GM12872 (cell line): ENCODE measurements around the gene KREMEN2.

Experiments used
- TF ChIP-seq, protein P1 (sequence below): IDR thresholded peaks from 3 replicates; pipeline ENCODE4 v1.5.1; 2011; ENCODE audit warnings: low read depth, mild to moderate bottlenecking, low read length, moderate library complexity; ENCODE audit not compliant: insufficient read depth

KREMEN2 gene

DNA sequence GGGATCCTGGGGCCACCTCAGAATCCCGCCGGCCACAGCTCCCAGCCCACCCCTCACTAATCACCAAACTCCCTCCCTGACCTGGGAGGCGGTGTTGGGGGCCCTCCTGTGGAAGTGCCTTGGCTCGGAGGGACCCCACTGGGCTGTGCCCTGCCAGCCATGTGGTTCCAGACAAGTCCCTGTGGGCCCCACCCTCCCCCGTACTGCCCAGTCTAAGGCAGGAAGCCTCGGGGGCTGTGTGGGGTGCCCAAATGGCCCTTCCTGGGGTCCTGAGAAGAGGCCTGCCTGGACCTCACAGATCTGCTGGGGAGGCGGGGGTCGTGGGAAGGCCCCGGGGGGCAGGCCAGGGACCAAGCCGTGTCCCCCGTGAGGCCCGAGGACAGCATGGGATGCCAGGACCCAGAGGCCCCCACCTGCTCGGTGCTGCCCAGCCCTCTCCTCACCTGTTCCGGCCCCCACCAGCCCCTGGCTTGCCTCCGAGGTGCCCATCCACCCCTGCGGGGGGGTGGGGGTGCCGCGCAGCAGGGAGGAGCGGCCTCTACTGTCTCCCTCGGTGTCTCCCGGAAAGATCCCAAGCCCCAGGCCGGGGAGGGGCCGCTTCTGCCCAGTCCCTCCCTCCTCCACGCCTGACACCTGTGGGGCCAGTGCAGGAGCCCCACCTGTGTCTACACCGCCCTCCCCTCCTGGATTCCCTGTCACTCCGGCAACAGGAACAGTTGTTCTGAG lies 9.3 kb upstream of the KREMEN2 start:
- TF ChIP-seq, protein P1, sequence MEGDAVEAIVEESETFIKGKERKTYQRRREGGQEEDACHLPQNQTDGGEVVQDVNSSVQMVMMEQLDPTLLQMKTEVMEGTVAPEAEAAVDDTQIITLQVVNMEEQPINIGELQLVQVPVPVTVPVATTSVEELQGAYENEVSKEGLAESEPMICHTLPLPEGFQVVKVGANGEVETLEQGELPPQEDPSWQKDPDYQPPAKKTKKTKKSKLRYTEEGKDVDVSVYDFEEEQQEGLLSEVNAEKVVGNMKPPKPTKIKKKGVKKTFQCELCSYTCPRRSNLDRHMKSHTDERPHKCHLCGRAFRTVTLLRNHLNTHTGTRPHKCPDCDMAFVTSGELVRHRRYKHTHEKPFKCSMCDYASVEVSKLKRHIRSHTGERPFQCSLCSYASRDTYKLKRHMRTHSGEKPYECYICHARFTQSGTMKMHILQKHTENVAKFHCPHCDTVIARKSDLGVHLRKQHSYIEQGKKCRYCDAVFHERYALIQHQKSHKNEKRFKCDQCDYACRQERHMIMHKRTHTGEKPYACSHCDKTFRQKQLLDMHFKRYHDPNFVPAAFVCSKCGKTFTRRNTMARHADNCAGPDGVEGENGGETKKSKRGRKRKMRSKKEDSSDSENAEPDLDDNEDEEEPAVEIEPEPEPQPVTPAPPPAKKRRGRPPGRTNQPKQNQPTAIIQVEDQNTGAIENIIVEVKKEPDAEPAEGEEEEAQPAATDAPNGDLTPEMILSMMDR: no peak

DNA sequence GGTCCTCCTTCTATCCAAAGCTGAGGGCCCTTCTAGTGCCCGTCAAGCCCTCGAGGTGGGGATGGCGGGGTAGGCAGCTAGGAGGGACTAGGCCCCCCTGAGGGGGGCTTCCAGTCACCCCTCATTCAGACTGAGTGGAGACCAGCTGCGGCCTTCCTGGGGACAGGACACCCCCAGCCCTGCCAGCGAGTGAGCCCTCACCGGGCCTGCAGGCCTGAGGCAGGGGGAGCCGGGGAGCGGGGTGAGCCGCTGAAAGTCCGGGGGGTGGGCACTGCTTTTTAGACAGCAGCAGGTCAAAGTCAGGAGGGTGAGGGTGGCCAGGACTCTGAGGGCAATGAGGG lies 8.7 kb upstream of the KREMEN2 start:
- TF ChIP-seq, protein P1: no peak

DNA sequence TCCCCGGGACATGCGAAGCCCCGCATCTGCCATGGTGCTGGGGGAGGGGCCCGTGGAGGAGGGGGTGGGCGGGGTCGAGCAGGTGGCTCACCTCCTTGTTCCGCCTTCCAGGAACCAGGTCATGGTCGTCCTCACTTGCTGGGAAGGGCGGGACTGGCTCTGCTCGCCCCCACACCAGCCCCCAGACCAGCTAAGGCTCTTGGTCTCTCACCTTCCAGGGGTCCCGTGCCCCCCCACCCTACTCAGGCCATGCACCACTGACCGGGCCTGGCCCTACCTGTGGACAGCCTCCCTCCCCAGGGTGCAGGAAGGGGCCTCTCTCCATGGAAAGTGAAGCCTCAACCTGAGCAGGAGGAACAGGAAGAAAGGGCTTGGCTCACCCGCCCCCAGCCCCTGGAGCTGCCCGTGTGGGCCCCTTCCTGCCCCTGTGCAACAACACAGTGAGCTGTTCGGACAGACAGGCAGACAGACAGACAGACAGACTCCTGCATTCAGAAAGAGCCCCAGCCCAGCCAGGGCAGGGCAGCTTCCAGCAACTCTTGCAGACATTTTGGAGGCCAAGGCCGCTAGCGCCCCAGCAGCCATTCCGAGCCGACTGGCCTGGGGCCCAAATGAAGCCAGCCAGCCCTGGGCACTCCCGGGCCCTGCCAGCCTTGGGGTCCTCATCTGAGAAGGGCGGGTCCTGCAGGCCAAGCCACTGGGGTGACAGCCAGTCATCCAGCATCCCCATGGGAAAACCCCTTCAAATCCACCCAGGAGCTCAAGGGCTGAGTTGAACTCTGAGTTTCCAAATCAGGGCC lies 8.1 kb upstream of the KREMEN2 start:
- TF ChIP-seq, protein P1: no peak

DNA sequence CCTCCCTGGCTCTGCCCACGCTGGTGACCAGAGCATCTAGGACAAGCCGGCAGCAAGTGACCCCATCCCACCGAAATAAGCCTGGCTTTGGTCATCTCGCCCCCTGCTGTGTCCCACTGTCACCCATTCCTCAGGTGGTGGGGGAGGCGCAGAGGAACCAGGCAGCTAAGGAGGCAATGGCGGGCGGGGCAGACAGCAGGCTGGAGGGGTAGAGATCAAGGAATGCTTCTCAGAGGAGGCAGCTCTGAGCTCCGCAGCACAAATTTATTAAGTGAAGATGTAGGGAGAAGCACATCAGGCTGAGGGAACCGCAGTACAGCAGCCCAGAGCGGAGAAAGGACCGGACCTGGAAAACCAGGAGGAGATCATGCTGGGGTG lies 7.5 kb upstream of the KREMEN2 start:
- TF ChIP-seq, protein P1: no peak

DNA sequence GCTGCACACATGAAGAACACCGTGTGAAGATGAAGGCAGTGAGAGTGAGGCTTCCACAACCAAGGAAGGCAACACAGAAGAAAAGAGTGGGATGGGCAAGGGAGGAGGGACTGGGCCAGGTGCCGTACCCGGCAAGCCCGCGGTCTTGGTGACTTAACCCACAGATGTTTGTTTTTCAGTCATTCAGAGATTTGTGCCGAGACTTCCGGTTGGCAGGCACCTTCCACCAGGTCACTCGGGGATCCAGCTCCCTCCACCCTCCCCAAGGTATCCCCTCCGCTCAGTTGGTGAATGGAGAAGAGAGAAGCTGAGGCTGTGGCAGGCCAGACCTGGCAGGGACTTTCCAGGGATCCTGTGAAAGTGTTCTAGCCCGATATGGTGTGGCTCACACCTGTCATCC lies 4.9 kb upstream of the KREMEN2 start:
- TF ChIP-seq, protein P1: no peak

DNA sequence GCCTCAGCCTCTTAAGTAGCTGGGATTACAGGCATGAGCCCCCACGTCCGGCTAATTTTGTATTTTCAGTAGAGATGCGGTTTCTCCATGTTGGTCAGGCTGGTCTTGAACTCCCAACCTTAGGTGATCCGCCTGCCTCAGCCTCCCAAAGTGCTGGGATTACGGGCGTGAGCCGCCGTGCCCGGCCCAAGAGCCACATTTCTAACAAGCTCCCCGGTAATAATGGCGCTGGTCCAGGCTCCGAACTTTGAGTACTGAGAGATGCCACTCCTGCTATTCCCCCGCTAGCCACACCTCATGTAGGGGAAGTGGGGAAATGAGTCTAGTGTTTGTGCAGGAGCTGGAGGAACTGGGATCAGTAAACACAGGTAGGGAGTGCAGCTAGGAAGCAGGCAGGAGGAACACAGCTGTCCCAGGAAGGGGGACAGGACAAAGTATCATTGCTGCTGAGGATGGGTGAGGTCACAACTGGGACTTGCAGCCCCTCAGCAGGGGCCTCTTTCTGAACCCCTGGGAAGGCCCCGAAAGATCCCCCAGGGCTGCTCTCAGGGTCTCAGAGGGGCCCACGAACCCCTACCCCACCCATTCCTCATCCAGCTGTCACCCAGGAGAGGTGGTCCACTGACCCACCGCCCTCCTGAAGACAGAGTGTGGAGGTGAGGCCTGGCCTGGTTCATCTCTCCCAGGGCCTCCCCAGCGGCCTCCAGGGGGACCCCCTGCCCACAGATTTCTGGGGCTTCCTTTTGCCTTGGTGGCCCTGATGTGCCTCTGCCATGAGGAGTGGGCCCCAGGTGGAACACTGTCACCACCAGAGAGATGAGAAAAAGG lies 3.7 kb upstream of the KREMEN2 start:
- TF ChIP-seq, protein P1: no peak
